Suprapubic skin (tissue), 4 donors: Measurements from ENCODE around the gene CIAO2A.

Source experiments
- EP300 ChIP-seq: sonication (generic); formaldehyde crosslinking; IDR thresholded peaks from one replicate; pipeline ENCODE4 v1.6.1; 2017; ENCODE audit warnings: antibody characterized with exemption
- POLR2AphosphoS5 ChIP-seq, 3 donors: sonication (generic); formaldehyde crosslinking; IDR thresholded peaks; one replicate each; pipeline ENCODE4 v1.6.1; 2017; ENCODE audit warnings: antibody characterized with exemption in 3 of 3
- TF ChIP-seq, protein P1 (sequence below), 2 donors: fragments of 200-600 bp in 1 of 2; fragments of 450-650 bp in 1 of 2; sonication (generic) in 1 of 2; IDR thresholded peaks; one replicate each; pipeline ENCODE4 v1.5.1; 2016 to 2019; ENCODE audit warnings: antibody characterized with exemption in 2 of 2, mild to moderate bottlenecking in 1 of 2, moderate library complexity in 1 of 2

DNA sequence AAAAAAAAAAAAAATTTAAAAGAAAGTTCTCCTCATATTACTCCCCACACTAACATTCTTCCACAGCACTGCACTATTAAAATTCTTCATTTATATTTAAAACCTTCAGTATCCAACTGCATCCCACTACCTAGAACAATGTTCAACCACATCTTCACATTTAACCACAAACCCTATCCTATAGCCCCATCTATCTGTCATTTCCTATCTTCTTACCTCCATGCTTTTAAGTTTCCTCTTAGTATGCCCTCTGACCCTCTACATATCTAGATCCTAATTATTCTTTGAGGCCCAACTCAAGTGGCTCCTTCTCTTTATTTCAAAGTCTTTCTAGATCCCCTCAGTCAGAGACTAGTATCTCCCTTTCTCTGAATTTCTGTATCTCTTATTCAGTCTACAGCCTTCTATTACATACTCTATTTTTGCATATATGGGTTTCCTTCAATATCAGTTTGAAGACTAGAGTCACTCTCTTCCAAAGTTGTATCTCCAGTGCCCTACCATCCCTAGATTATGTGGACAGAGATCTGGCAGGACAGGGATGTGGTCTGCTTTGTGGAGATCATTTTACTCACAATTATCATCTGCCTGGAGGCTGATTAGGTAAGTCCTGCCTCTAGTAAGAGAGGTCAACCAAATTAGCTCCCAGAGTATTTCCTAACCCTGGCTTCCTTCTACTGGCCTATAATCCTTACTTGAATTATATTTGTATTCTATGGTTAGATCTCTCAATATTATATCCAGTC, 1.4 kb downstream of the CIAO2A start:
- TF ChIP-seq, protein P1, sequence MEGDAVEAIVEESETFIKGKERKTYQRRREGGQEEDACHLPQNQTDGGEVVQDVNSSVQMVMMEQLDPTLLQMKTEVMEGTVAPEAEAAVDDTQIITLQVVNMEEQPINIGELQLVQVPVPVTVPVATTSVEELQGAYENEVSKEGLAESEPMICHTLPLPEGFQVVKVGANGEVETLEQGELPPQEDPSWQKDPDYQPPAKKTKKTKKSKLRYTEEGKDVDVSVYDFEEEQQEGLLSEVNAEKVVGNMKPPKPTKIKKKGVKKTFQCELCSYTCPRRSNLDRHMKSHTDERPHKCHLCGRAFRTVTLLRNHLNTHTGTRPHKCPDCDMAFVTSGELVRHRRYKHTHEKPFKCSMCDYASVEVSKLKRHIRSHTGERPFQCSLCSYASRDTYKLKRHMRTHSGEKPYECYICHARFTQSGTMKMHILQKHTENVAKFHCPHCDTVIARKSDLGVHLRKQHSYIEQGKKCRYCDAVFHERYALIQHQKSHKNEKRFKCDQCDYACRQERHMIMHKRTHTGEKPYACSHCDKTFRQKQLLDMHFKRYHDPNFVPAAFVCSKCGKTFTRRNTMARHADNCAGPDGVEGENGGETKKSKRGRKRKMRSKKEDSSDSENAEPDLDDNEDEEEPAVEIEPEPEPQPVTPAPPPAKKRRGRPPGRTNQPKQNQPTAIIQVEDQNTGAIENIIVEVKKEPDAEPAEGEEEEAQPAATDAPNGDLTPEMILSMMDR (IDR thresholded peaks at IDR 0.05) = no peak
- TF ChIP-seq EP300 = no peak
- TF ChIP-seq POLR2AphosphoS5 (IDR thresholded peaks at IDR 0.05) = no peak
